IMR-90 (cell line): ENCODE results near the gene PDGFD. TPM values are rescaled to one million over a fixed set of nuclear protein-coding genes. Genes with fewer than 3 reads are reported as not detected.

ENCODE experiments used
- ATAC-seq: fragments of 200-7000 bp; cut with Tn5 transposase; 2 replicates; pipeline ENCODE4 v1.9.1; 2020; ENCODE audit warnings: low read depth, mild to moderate bottlenecking, moderate library complexity
- BruUV-seq: library from RNA; stranded (reverse); fragments of 400-500 nt; replicated peaks from 2 replicates; lab custom pipeline; 2021; lab: Mats Ljungman, UMichigan
- CTCF ChIA-PET: fragments of 300-600 bp; formaldehyde crosslinking; extraction: SDS; loops from one replicate; lab custom pipeline; 2021; ENCODE audit warnings: antibody characterized with exemption; lab: Yijun Ruan, JAX
- POLR2A ChIA-PET: fragments of 300-600 bp; sonication (Branson Sonifier 250); formaldehyde crosslinking; loops from one replicate; lab custom pipeline; 2022; ENCODE audit warnings: antibody characterized with exemption; ENCODE audit not compliant: unreplicated experiment; lab: Charles Lee
- DNase-seq: peaks from one replicate; pipeline ENCODE4 v3.0.0; 2013
- H2AFZ ChIP-seq: replicated peaks from 2 replicates; pipeline ENCODE3; 2013; ENCODE audit warnings: low read length, mild to moderate bottlenecking; ENCODE audit not compliant: poor library complexity
- H2AK5ac ChIP-seq: 2 replicates; pipeline ENCODE4 v1.6.1; 2013; ENCODE audit warnings: low read depth, low read length, inconsistent platforms
- H2AK9ac ChIP-seq: replicated peaks from 2 replicates; pipeline ENCODE3; 2013; ENCODE audit warnings: mild to moderate bottlenecking, low read depth, low read length, moderate library complexity; ENCODE audit not compliant: poor library complexity
- H2BK120ac ChIP-seq: 2 replicates; pipeline ENCODE4 v1.6.1; 2013; ENCODE audit warnings: low read depth, low read length, inconsistent platforms
- H2BK15ac ChIP-seq: 3 replicates; pipeline ENCODE4 v1.6.1; 2013; ENCODE audit warnings: low read depth, low read length, inconsistent platforms
- H2BK20ac ChIP-seq: 2 replicates; pipeline ENCODE4 v1.6.1; 2013; ENCODE audit warnings: low read depth, mild to moderate bottlenecking, inconsistent platforms, low read length, moderate library complexity
- H2BK5ac ChIP-seq: 2 replicates; pipeline ENCODE4 v1.6.1; 2013; ENCODE audit warnings: mild to moderate bottlenecking, low read depth, low read length, inconsistent platforms; ENCODE audit not compliant: poor library complexity, severe bottlenecking
- H3K14ac ChIP-seq: replicated peaks from 2 replicates; pipeline ENCODE4 v1.6.1; 2013; ENCODE audit warnings: low read depth, low read length, inconsistent platforms
- H3K18ac ChIP-seq: 2 replicates; pipeline ENCODE4 v1.6.1; 2013; ENCODE audit warnings: low read depth, low read length, control low read depth
- H3K23ac ChIP-seq: 2 replicates; pipeline ENCODE4 v1.6.1; 2013; ENCODE audit warnings: low read depth, low read length, inconsistent platforms
- H3K27ac ChIP-seq: 2 replicates; pipeline ENCODE4 v1.5.1; 2013; ENCODE audit warnings: mild to moderate bottlenecking, control low read depth, low read length; ENCODE audit not compliant: insufficient read depth
- H3K27me3 ChIP-seq: 2 replicates; pipeline ENCODE4 v1.6.1; 2013; ENCODE audit warnings: low read length; ENCODE audit not compliant: control insufficient read depth, insufficient read depth
- H3K36me3 ChIP-seq: 2 replicates; pipeline ENCODE4 v1.6.1; 2013; ENCODE audit warnings: low read length, mixed read lengths; ENCODE audit not compliant: control insufficient read depth, insufficient read depth
- H3K4ac ChIP-seq: 2 replicates; pipeline ENCODE4 v1.6.1; 2013; ENCODE audit warnings: low read depth, low read length, inconsistent platforms
- H3K4me1 ChIP-seq: 2 replicates; pipeline ENCODE4 v1.6.1; 2013; ENCODE audit warnings: low read length, mixed read lengths; ENCODE audit not compliant: control insufficient read depth, insufficient read depth
- H3K4me2 ChIP-seq: 2 replicates; pipeline ENCODE4 v1.6.1; 2013; ENCODE audit warnings: low read depth, mild to moderate bottlenecking, control low read depth, low read length, moderate library complexity
- H3K4me3 ChIP-seq: 2 replicates; pipeline ENCODE4 v1.5.1; 2013; ENCODE audit warnings: low read depth, mild to moderate bottlenecking, control low read depth, low read length, moderate library complexity; ENCODE audit not compliant: insufficient read depth
- H3K56ac ChIP-seq: 2 replicates; pipeline ENCODE4 v1.6.1; 2013; ENCODE audit warnings: low read length, inconsistent platforms; ENCODE audit not compliant: insufficient read depth; ENCODE audit errors: extremely low read depth
- H3K79me1 ChIP-seq, 2 experiments: 2 replicates each; pipeline ENCODE4 v1.6.1; 2013; ENCODE audit warnings: low read length in 2 of 2, inconsistent platforms in 1 of 2, low read depth in 1 of 2
- H3K9ac ChIP-seq: 2 replicates; pipeline ENCODE4 v1.6.1; 2013; ENCODE audit warnings: low read depth, low read length, control low read depth
- H3K9me1 ChIP-seq: 2 replicates; pipeline ENCODE4 v1.6.1; 2013; ENCODE audit warnings: low read length, inconsistent platforms; ENCODE audit not compliant: insufficient read depth
- H3K9me3 ChIP-seq: 2 replicates; pipeline ENCODE4 v1.6.1; 2013; ENCODE audit warnings: low read length; ENCODE audit not compliant: control insufficient read depth, insufficient read depth
- H4K20me1 ChIP-seq: 2 replicates; pipeline ENCODE4 v1.6.1; 2013; ENCODE audit warnings: low read length, inconsistent platforms; ENCODE audit not compliant: insufficient read depth
- H4K5ac ChIP-seq: 2 replicates; pipeline ENCODE4 v1.6.1; 2013; ENCODE audit warnings: mild to moderate bottlenecking, low read depth, low read length, control low read depth
- H4K8ac ChIP-seq, 2 experiments: 2 replicates each; pipeline ENCODE4 v1.6.1; 2013; ENCODE audit warnings: low read depth in 2 of 2, low read length in 2 of 2, control low read depth in 1 of 2, inconsistent platforms in 1 of 2
- H4K91ac ChIP-seq: 2 replicates; pipeline ENCODE4 v1.6.1; 2013; ENCODE audit warnings: low read depth, low read length, inconsistent platforms; ENCODE audit not compliant: insufficient read depth
- ELK1 ChIP-seq: fragments of 150-350 bp; IDR thresholded peaks from 2 replicates; pipeline ENCODE4 v1.6.1; 2016; ENCODE audit warnings: low read depth, mild to moderate bottlenecking, low read length, moderate library complexity, borderline replicate concordance
- RCOR1 ChIP-seq: IDR thresholded peaks from 2 replicates; pipeline ENCODE4 v1.6.1; 2012; ENCODE audit warnings: mild to moderate bottlenecking, low read length, improper control_type of control experiment; ENCODE audit not compliant: insufficient replicate concordance
- USF2 ChIP-seq: fragments of 150-350 bp; IDR thresholded peaks from 2 replicates; pipeline ENCODE4 v1.6.1; 2017; ENCODE audit warnings: mild to moderate bottlenecking, antibody characterized with exemption, low read length, low read depth
- WGBS, 2 experiments: methylation state at CpG; one replicate each; pipeline versions ENCODE4 v1.1.5 to v1.1.7; 2013; ENCODE audit warnings: missing lambda C conversion rate in 2 of 2; ENCODE audit not compliant: insufficient read length in 1 of 2; ENCODE audit errors: extremely low coverage in 2 of 2; 5-methylcytosine and 5-hydroxymethylcytosine counted together
- dilution Hi-C: fragments of 300-500 bp; cut with HindIII; formaldehyde crosslinking; loops from one replicate; pipeline ENCODE4 v1.14.3; 2018; ENCODE audit warnings: low sequenced_read_pairs; ENCODE audit not compliant: unreplicated experiment
- in situ Hi-C: fragments of 300-500 bp; cut with MboI; formaldehyde crosslinking; loops from 3 replicates; pipeline ENCODE4 v1.14.3; 2019; ENCODE audit warnings: low sequenced_read_pairs, inconsistent platforms, mixed read lengths
- intact Hi-C: fragments of 100-400 bp; cut with micrococcal nuclease; formaldehyde crosslinking; loops from 2 replicates; pipeline ENCODE4 v1.10.0; 2022
- polyA plus RNA-seq, 3 experiments: library from polyadenylated mRNA; depleted of rRNA; stranded (reverse); fragments of >200 nt; gene quantifications; 2 replicates each; pipeline ENCODE4 v1.2.3, GENCODE V29; 2012; ENCODE audit warnings: low replicate concordance in 1 of 3
- total RNA-seq: library from RNA; depleted of rRNA; stranded (reverse); fragments of >200 nt; gene quantifications from 2 replicates; pipeline ENCODE4 v1.2.3, GENCODE V29; 2012

PDGFD gene
- total and polyA plus RNA-seq, 2 of the 4 experiments (the other 2 are of a cell fraction), result 2.1 to 3.0 TPM

- Histone ChIP-seq H3K27me3 (no peaks in the 10 kb centered on the region), H3K4me1 (peaks cover 3% of the 10 kb centered on the region; the same call in 1 of the 2 replicates), H2BK120ac (no peak overlapping the region), H3K79me1 (no peaks in the 10 kb centered on the region), H3K14ac (no peak overlapping the region), H3K9me3 (no peaks in the 10 kb centered on the region), H2BK15ac (no peak overlapping the region), H3K4ac (no peak overlapping the region), H4K8ac (no peak overlapping the region; a peak in 1 of 4 replicates), H4K91ac (no peak overlapping the region), H3K4me2 (no peak overlapping the region), H3K4me3 (no peak overlapping the region), H3K23ac (no peak overlapping the region), H2AFZ (no peak overlapping the region), H3K18ac (no peak overlapping the region), H3K36me3 (no peaks in the 10 kb centered on the region), H2AK9ac (no peak overlapping the region), H3K27ac (no peak overlapping the region), H3K56ac (no peak overlapping the region), H3K9me1 (no peaks in the 10 kb centered on the region), H3K9ac (no peak overlapping the region), H4K20me1 (no peaks in the 10 kb centered on the region), H4K5ac (no peak overlapping the region), H2BK5ac (no peak overlapping the region), H2AK5ac (no peak overlapping the region), H2BK20ac (no peak overlapping the region)
- no peak for TF ChIP-seq USF2
- no peak for TF ChIP-seq ELK1
- TF ChIP-seq RCOR1, result no peak
- intact Hi-C loops, result no loop called here
- ChIA-PET CTCF (no interaction called here), POLR2A (no interaction called here)
- DNase-seq, result no peak
- in situ Hi-C loops, result no loop called here
- dilution Hi-C loops, result no loop called here
- no CpG with 5 or more reads among the region's 1 CpG for WGBS, 2 experiments
- BruUV-seq, result no TSS peak
- ATAC-seq, result no peak
Measured at GRCh38 chr11:103980108-103980507, 183.8 kb downstream of the PDGFD start.
